ENCODE data around the gene CADM4. TPM values are rescaled to one million over a fixed set of nuclear protein-coding genes. Genes with fewer than 3 reads are reported as not detected.
"Not testable (repeated sequence)": the region's sequence is repeated elsewhere in the genome, so short reads cannot be mapped to it uniquely, and the experiment has no call there.

The CADM4 gene
- total RNA-seq, 1 donor from 2014 or later: 1.6 TPM

DNA sequence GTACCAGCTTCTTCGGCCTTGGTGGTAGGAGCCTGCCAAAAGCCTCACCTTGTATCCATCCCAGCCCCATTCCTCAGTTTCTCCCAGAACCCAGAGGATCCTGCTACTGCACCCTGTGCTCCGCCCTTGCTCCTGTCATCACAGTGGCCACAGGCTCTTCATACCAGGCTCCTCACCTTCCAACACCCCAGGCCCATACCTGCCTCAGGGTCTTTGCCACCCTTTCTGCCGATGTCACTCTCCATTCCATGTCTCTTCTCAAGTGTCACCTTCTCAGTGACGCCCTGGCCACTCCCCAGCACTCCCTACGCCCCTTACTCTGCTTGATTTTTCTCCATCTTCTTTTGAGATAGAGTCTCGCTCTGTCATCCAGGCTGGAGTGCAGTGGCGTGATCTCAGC is 29.8 kb downstream of the CADM4 start:
- DNase-seq (ENCODE audit: low read depth): no peak

GRCh38 chr19:43607238-43608205 is 32.1 kb downstream of the CADM4 start:
- no peak for DNase-seq (ENCODE audit: low read depth)

- DNase-seq (ENCODE audit: low read depth): no peak
Observed at GRCh38 chr19:43606569-43607229, 33.0 kb downstream of the CADM4 start.

DNA sequence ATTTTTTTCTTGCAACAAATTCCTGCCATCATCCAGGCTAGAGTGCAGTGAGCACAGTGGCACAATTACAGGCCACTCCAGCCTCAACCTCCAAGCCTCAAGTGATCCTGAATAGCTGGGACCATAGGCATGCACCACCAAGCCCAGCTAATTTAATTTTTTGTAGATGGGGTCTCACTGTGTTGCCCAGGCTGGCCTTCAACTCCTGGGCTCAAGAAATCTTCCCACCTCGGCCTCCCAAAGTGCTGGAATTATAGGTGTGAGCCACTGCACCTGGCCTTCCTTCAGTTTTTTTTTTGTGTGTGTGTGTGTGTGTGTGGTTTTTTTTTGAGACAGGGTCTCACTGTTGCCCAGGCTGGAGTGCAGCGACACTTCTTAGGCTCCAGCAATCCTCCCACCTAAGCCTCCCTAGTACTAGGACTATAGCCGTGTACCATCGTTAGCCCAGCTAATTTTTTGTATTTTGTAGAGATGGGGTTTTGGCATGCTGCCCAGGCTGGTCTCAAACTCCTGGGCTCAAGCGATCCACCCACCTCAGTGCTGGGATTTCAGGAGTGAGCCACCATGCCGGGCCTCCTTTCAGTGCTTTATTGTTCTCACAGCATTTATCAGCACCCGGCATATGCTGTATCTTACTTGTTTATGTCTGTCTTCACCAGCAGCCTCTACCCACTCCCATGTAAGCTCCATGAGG is 33.6 kb downstream of the CADM4 start:
- DNase-seq (ENCODE audit: low read depth): no peak

- DNase-seq (ENCODE audit: low read depth): not testable (repeated sequence)
Observed at GRCh38 chr19:43600326-43600725, 39.3 kb downstream of the CADM4 start.

GRCh38 chr19:43599635-43600295 is 39.9 kb downstream of the CADM4 start:
- DNase-seq (ENCODE audit: low read depth): no peak

GRCh38 chr19:43598445-43599240 is 41.0 kb downstream of the CADM4 start:
- no peak for DNase-seq (ENCODE audit: low read depth)

DNA sequence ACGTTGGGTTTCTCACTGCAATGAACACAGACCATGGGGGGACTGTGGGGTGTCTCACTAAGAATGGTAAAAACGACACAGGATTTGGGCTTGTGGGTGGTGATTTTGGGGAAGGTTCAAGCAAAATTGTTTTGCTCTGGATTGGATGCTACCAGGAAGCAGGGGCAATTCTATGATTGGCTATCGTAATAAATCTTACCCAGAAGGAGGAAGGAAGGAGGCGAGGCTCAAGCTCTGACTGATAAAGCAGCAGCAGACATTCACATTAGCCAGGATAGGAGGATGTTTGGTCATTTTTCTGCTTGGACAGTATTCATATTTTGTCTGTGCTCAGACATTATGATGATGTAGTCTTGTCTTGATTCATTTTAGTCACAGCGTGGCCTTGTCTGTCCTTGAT is 41.8 kb downstream of the CADM4 start:
- DNase-seq (ENCODE audit: low read depth): no peak

DNA sequence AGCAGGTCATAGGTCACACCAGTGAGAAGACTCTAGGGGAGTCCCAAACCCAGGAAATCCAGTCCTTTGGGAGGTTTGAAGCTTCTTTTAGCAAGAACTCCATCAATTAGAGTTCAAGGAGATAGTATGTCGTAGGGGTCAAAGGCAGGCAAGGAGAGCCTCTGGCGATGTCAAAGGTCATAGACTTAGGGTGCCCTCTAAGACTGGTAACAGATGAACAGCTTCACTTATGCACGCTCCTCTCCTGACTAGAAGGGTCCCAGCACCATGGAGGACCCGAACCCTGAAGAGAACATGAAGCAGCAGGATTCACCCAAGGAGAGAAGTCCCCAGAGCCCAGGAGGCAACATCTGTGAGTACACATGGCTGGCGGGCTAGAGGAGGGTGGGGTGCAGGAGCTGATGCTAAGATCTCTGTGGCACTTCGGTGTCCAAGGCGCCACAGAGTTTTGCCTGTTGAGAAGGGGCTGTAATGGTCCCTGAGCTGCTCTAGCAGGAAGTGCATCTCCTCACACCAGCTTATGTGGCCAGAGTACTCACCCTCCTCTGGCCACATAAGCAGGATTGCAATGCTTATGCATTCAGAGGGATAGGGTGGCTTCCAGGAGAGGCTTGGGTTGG is 42.7 kb downstream of the CADM4 start:
- DNase-seq (ENCODE audit: low read depth): no peak

DNA sequence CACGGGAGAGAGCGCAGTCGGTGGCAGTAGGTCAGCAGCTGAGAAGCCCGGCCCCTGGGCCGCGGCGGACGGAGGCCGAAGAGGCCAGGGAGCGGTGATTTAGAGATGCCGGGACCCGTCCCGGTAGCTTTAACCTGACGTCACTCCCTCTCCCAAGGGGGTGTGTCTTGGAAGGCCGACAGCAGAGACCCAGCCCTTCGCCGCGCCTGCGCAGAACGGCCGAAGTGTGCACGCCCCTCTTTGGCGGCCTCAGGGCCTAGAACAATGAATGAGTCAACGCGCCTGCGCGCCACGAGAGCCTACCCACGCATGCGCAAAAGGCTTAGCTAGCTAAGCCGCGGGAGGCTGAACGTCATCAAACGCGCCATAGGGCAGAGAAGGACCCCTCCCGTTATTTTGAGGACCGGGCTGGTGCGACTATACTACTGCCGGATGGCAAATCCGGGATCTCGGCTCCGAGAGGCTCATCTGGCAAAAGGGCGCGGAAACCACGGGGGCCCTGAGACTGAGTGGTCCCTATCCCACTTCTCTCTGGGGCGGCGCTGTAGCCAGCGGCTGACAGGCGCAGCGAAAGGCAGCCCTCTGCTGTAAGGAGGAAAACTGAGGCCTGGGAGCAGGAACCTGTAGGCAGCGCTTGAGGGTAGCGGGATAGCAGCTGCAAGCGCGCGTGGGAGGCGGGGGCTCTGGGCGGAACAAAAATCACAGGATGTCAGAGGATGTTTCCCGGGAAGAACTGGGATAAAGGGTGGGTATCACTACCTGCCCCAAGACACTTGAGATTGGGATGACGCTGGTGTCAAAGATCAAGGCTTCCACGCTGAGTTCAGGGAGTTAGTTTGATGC is 43.4 kb downstream of the CADM4 start, which contains the start of the genes IRGQ and ZNF576:
Gene IRGQ (minus strand): TSS at position 136 of the 843 bp plus-strand sequence. CDS start 796 bp downstream, outside the sequence.
Gene ZNF576 (plus strand): TSS at position 597 of the 843 bp plus-strand sequence. CDS start 514 bp downstream, outside the sequence.
- DNase-seq (ENCODE audit: low read depth): peak; percentile 100

DNA sequence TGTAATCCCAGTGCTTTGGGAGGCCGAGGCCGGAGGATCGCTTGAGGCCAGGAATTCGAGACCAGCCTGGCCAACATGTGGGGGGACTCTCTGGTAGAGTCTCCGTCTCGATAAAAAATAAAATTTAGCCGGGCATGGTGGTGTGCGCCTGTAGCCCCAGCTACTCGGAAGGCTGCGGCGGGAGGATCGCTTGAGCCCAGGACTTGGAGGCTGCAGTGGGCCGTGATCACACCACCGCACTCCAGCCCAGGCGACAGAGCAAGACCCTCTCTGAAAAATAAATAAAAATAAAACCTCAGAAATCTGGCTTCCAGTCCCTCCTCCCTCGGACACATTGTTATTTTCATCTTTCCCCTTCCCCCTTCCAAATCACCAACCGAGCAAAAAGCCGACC is 44.0 kb downstream of the CADM4 start:
- DNase-seq (ENCODE audit: low read depth): no peak

DNA sequence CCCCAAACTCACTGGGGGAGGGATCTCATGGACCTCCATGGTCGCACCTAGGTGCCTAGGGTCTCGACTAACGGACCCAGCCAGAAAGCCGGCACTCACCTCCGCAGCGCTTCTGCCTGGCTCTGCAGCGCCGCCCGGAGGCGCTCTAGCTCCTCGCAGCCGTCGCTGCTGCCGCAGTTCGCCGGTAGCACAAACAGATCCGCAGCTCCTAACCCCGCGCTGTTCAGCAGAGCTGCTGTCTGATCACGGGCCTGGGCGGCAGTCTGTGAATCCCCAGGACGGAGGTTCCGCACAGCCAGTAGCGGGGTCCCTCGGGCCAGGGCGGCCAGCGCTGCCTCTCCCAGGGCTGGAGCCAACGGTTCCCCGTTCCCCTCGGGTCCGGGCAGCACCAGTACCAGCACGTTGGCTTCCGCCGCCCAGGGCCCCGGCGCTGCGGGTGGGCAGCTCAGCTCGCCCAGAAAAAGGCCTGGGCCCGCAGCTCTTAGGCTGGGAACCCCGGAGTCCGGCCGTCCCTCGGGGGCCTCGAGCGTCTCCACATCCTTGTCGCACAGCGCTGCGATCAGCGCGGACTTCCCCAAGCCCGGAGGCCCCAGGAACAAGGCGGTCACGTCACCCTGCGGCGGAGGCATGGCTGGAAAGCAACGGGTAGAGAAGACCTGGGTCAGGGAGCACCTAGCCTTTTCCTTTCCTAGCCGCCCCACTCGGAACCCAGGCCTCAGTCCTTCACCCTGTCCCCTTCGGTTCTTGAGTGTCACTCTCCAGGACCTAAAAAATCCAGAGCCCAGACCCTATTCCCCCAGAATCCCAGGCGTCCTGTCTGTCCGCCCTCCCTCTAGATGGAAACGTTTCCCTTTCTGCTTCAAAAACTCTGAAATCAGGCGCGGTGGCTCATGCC is 44.7 kb downstream of the CADM4 start:
- peak; percentile 50 for DNase-seq (ENCODE audit: low read depth)

DNA sequence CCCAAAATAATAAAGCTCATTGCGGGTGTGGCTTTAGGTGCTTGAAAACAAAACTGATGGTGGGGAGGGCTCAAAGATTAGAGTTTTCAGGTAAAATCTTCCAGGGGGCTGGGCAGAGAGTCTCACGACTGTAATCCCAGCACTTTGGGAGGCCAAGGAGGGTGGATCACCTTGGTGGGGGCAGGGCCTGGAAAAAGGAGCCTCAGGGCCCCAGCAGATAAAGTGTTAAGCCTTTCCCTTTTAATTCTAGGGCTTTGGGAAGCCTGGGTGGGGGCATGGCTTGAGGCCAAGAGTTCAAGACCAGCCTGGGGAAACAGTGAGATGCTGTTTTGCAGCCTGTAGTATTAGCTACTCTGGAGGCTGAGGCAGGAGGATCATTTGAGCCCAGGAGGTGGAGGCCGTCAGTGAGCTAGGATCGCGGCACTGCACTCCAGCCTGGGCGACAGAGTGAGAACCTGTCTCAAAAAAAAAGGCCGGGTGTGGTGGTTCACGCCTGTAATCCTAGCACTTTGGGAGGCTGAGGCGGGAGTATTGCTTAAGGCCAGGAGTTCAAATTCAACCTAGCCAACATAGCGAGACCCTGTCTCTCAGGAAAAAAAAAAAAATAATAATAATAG is 45.5 kb downstream of the CADM4 start:
- no peak for DNase-seq (ENCODE audit: low read depth)

GRCh38 chr19:43592800-43593350 is 46.8 kb downstream of the CADM4 start:
- DNase-seq (ENCODE audit: low read depth): no peak

DNA sequence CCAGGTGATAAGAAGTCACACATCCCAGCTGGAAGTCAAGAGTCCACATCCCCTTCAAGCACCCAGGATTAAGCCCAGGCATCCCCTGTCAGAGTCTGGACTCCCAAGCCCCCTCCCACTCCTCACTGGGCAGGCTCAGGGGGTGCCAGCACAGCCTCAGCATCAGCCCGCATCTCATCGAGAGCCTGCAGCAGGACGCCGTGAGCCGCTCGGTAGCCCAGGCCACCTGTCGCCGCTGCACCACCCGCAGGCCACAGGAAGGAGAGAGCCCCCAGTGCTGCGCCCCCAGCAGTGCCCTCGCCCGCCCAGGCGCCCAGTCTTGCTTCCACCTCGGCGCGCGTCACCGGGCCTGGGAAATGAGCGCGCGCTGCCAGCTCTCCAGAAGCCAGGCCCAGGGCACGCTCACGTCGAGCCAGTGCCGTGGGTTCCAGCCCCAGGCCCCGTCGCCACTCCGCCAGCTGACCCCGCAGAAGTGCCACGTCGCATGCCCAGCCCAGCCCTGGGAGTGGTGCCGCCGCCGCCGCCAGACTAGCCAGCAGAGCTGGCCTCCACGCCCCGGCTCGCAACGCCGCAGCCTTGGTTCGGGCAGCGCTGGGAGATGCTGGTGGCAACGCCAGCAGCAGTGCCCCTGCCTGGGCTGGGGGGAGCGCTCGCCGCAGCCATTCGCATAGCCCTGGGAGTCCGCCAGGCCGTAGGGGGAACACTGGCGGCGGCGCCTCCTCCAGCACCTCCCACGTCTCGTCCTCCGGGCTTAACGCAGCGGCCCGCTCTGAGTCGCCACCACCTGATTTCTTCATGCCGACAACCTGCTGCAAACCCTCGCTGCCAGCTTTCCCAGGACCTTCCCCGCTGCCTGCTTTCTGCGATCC is 47.5 kb downstream of the CADM4 start:
- DNase-seq (ENCODE audit: low read depth): no peak

GRCh38 chr19:43589678-43590077 is 50.0 kb downstream of the CADM4 start:
- DNase-seq (ENCODE audit: low read depth): no peak

All from myocyte (in vitro differentiated cells).